ENCODE results near the gene PON3. TPM values are rescaled to one million over a fixed set of nuclear protein-coding genes. Genes with fewer than 3 reads are reported as not detected.

Gene PON3
- total RNA-seq, 1 experiment from 2014 or later = not detected

GRCh38 chr7:95368235-95368634 is 27.9 kb downstream of the PON3 start:
- H3K79me2 ChIP-seq (ENCODE audit: low read length) = no peaks in the 10 kb centered on the region
- no peaks in the 10 kb centered on the region for H3F3A ChIP-seq (ENCODE audit: low read length, unreplicated experiment)
- no peak overlapping the region for H3K4me3 ChIP-seq (ENCODE audit: low read length)
- H3K4me1 ChIP-seq (ENCODE audit: insufficient read depth, low read length) = peaks cover 17% of the 10 kb centered on the region
- H2AFZ ChIP-seq (ENCODE audit: low read length) = no peak overlapping the region
- H3K27me3 ChIP-seq (ENCODE audit: low read length) = no peaks in the 10 kb centered on the region
- no peak overlapping the region for H3K27ac ChIP-seq (ENCODE audit: low read length)
- DNase-seq (no peak), ATAC-seq (no peak)
- ChIA-PET POLR2A (ENCODE audit: unreplicated experiment) (no interaction called here), CTCF (no interaction called here)
- H3K9me3 ChIP-seq (ENCODE audit: low read length) = no peaks in the 10 kb centered on the region
- BruUV-seq (replicated peaks) = no TSS peak
- intact Hi-C loops (cut with micrococcal nuclease) = no loop called here
- no peaks in the 10 kb centered on the region for H3K9me2 ChIP-seq (replicated peaks; ENCODE audit: low read length)
- no peaks in the 10 kb centered on the region for H3K36me3 ChIP-seq (ENCODE audit: low read depth, low read length)
- no peak for TF ChIP-seq EZH2phosphoT487 (IDR thresholded peaks at IDR 0.05; ENCODE audit: borderline replicate concordance, low read length)
- TF ChIP-seq, protein P1, sequence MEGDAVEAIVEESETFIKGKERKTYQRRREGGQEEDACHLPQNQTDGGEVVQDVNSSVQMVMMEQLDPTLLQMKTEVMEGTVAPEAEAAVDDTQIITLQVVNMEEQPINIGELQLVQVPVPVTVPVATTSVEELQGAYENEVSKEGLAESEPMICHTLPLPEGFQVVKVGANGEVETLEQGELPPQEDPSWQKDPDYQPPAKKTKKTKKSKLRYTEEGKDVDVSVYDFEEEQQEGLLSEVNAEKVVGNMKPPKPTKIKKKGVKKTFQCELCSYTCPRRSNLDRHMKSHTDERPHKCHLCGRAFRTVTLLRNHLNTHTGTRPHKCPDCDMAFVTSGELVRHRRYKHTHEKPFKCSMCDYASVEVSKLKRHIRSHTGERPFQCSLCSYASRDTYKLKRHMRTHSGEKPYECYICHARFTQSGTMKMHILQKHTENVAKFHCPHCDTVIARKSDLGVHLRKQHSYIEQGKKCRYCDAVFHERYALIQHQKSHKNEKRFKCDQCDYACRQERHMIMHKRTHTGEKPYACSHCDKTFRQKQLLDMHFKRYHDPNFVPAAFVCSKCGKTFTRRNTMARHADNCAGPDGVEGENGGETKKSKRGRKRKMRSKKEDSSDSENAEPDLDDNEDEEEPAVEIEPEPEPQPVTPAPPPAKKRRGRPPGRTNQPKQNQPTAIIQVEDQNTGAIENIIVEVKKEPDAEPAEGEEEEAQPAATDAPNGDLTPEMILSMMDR (conservative IDR thresholded peaks at IDR 0.05; ENCODE audit: low read depth, low read length) = no peak
- TF ChIP-seq EZH2 (IDR thresholded peaks at IDR 0.05; ENCODE audit: low read length, unreplicated experiment) = no peak
- no peaks in the 10 kb centered on the region for H4K20me1 ChIP-seq (ENCODE audit: low read length)
- H3K4me2 ChIP-seq (ENCODE audit: low read length) = no peak overlapping the region
- H3K9ac ChIP-seq (ENCODE audit: low read length) = no peak overlapping the region

GRCh38 chr7:95367606-95368005 is 28.6 kb downstream of the PON3 start:
- no peaks in the 10 kb centered on the region for H4K20me1 ChIP-seq (ENCODE audit: low read length)
- ATAC-seq (no peak), DNase-seq (peak; percentile 66)
- H3K4me1 ChIP-seq (ENCODE audit: insufficient read depth, low read length) = peaks cover 17% of the 10 kb centered on the region
- H3K36me3 ChIP-seq (ENCODE audit: low read depth, low read length) = no peaks in the 10 kb centered on the region
- H3F3A ChIP-seq (ENCODE audit: low read length, unreplicated experiment) = no peaks in the 10 kb centered on the region
- H3K27me3 ChIP-seq (ENCODE audit: low read length) = no peaks in the 10 kb centered on the region
- no peak overlapping the region for H3K4me3 ChIP-seq (ENCODE audit: low read length)
- no peaks in the 10 kb centered on the region for H3K9me3 ChIP-seq (ENCODE audit: low read length)
- no peak overlapping the region for H3K4me2 ChIP-seq (ENCODE audit: low read length)
- H3K27ac ChIP-seq (ENCODE audit: low read length) = no peak overlapping the region
- H3K9ac ChIP-seq (ENCODE audit: low read length) = no peak overlapping the region
- TF ChIP-seq, protein P1 (conservative IDR thresholded peaks at IDR 0.05; ENCODE audit: low read depth, low read length) = no peak
- no peak for TF ChIP-seq EZH2phosphoT487 (IDR thresholded peaks at IDR 0.05; ENCODE audit: borderline replicate concordance, low read length)
- TF ChIP-seq EZH2 (IDR thresholded peaks at IDR 0.05; ENCODE audit: low read length, unreplicated experiment) = no peak
- intact Hi-C loops (cut with micrococcal nuclease) = no loop called here
- no peaks in the 10 kb centered on the region for H3K9me2 ChIP-seq (replicated peaks; ENCODE audit: low read length)
- BruUV-seq (replicated peaks) = no TSS peak
- H3K79me2 ChIP-seq (ENCODE audit: low read length) = no peaks in the 10 kb centered on the region
- no peak overlapping the region for H2AFZ ChIP-seq (ENCODE audit: low read length)
- ChIA-PET POLR2A (ENCODE audit: unreplicated experiment) (no interaction called here), CTCF (no interaction called here)

DNA sequence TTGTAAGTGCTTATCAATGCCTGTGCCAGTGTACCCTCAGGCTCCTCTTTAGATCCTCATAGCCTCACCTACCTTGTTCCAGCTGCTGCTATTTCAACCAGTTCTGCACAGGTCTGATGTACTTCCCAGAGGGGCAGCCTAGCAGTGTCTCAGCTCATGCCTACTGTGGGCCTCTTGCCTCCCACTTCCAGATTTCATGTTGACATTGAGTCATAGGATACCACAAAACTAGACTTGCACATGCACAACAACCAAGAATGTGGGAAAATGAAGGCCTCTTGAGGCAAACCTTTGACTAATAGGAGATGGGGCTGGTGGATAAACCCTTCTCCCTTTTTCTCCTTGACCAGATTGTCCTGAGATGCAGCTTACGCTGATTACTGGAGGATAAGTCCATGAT is 31.0 kb downstream of the PON3 start:
- no peak overlapping the region for H3K4me3 ChIP-seq (ENCODE audit: low read length)
- POLR2A ChIA-PET (ENCODE audit: unreplicated experiment) = interaction anchor here (0.5 kb wide), 1 partner anchor 31 kb away, joined by 4 read pairs; no protein-coding TSS in a partner anchor

More for the DNA sequence above, 31.0 kb downstream of the PON3 start:
- ATAC-seq (peak; percentile 99), DNase-seq (peak; percentile 81)
- TF ChIP-seq, protein P1 (conservative IDR thresholded peaks at IDR 0.05; ENCODE audit: low read depth, low read length) = no peak
- no peak for TF ChIP-seq EZH2 (IDR thresholded peaks at IDR 0.05; ENCODE audit: low read length, unreplicated experiment)
- TF ChIP-seq EZH2phosphoT487 (IDR thresholded peaks at IDR 0.05; ENCODE audit: borderline replicate concordance, low read length) = no peak
- Histone ChIP-seq H3K4me1 (ENCODE audit: insufficient read depth, low read length) (peaks cover 17% of the 10 kb centered on the region), H3F3A (ENCODE audit: low read length, unreplicated experiment) (no peaks in the 10 kb centered on the region), H3K79me2 (ENCODE audit: low read length) (no peaks in the 10 kb centered on the region), H3K9me3 (ENCODE audit: low read length) (no peaks in the 10 kb centered on the region), H3K9me2 (replicated peaks; ENCODE audit: low read length) (no peaks in the 10 kb centered on the region), H4K20me1 (ENCODE audit: low read length) (no peaks in the 10 kb centered on the region), H3K36me3 (ENCODE audit: low read depth, low read length) (no peaks in the 10 kb centered on the region), H3K9ac (ENCODE audit: low read length) (no peak overlapping the region), H2AFZ (ENCODE audit: low read length) (no peak overlapping the region), H3K27ac (ENCODE audit: low read length) (peak overlapping the region; percentile 17; the same call in 1 of the 2 replicates), H3K27me3 (ENCODE audit: low read length) (no peaks in the 10 kb centered on the region), H3K4me2 (ENCODE audit: low read length) (no peak overlapping the region)
- no TSS peak for BruUV-seq (replicated peaks)
- intact Hi-C loops (cut with micrococcal nuclease) = no loop called here
- CTCF ChIA-PET = no interaction called here
